ENCODE results near the gene PTBP3.

Gene PTBP3

DNA sequence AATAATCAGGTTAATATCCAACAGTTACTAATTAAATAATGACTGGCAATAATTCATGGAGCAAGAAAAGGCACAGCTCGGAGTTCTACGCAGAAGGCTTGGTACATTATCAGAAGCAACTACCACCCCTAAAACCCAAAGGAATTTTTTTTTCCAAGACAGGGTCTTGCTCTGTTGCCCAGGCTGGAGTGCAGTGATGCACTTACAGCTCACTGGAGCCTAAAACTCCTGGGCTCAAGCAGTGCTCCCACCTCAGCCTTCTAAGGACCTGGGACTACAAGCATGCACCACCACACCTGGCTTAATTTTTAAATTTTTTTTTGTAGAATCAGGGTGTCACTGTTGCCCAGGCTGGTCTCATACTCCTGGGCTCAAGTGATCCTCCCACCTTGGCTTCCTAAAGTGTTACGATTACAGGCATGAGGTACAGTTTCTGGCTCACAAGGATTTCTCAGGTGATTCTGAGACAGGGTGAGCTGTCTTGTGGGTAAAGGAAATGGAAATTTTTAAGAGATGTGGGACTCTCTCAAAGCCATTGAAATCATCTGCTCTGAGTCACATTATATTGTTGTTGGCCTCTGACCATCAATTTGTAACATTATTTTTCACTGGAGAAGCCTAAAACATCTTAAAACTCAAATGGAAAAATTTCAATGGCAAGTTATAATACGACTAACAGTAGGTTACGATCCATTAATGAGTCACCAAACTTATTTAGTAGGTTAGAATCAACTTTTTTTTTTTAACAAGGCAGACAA lies 26.8 kb upstream of the PTBP3 start:
- no peak for DNase-seq (ENCODE audit: extremely low spot score)
- POLR2A ChIA-PET = no interaction called here
- TF ChIP-seq ZNF384 (IDR thresholded peaks at IDR 0.05) (no peak), FOXM1 (IDR thresholded peaks at IDR 0.05; ENCODE audit: borderline replicate concordance) (no peak), CTBP1 (IDR thresholded peaks at IDR 0.05; ENCODE audit: borderline replicate concordance) (no peak), HDGF (IDR thresholded peaks at IDR 0.05; ENCODE audit: borderline replicate concordance) (no peak), ELF4 (IDR thresholded peaks at IDR 0.05) (no peak), ARNT (IDR thresholded peaks at IDR 0.05) (no peak), L3MBTL2 (conservative IDR thresholded peaks at IDR 0.05) (no peak), NFRKB (IDR thresholded peaks at IDR 0.05) (no peak)
- CTCF ChIA-PET = interaction anchor here (2.4 kb wide), 1 partner anchor 247 kb away, joined by 10 read pairs; no protein-coding TSS in a partner anchor

DNA sequence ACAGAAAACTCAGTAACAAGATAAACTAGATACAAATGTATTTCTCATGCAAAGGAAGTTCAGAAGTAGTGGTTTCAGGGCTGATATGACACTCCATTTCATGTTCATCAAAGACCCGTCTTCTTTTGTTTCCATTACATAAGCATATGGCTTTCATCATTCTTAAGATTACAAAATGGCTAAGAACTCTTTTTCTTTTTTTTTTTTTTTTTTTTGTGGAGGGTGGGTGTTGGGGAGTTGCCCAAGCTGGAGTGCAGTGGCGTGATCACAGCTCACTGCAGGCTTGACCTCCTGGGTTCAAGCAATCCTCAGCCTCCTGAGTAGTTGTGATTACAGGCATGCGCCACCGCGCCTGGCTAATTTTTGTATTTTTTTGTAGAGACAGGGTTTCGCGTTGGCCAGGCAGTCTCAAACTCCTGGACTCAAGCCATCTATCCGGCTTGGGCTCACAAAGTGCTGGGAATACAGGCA lies 22.0 kb upstream of the PTBP3 start:
- ChIA-PET CTCF (interaction anchor here (0.6 kb wide), 1 partner anchor 584 kb away, joined by 3 read pairs; no protein-coding TSS in a partner anchor), POLR2A (no interaction called here)
- no peak for DNase-seq (ENCODE audit: extremely low spot score)
- no peak for TF ChIP-seq SP1 (IDR thresholded peaks at IDR 0.05)
- TF ChIP-seq HDGF (IDR thresholded peaks at IDR 0.05; ENCODE audit: borderline replicate concordance) = no peak
- no peak for TF ChIP-seq LEF1 (IDR thresholded peaks at IDR 0.05; ENCODE audit: borderline replicate concordance)
- no peak for TF ChIP-seq CTBP1 (IDR thresholded peaks at IDR 0.05; ENCODE audit: borderline replicate concordance)
- no peak for TF ChIP-seq ELF4 (IDR thresholded peaks at IDR 0.05)
- no peak for TF ChIP-seq FOXK2 (IDR thresholded peaks at IDR 0.05)
- TF ChIP-seq ZNF384 (IDR thresholded peaks at IDR 0.05) = no peak
- TF ChIP-seq FOXM1 (IDR thresholded peaks at IDR 0.05; ENCODE audit: borderline replicate concordance) = no peak
- TF ChIP-seq, protein P1, sequence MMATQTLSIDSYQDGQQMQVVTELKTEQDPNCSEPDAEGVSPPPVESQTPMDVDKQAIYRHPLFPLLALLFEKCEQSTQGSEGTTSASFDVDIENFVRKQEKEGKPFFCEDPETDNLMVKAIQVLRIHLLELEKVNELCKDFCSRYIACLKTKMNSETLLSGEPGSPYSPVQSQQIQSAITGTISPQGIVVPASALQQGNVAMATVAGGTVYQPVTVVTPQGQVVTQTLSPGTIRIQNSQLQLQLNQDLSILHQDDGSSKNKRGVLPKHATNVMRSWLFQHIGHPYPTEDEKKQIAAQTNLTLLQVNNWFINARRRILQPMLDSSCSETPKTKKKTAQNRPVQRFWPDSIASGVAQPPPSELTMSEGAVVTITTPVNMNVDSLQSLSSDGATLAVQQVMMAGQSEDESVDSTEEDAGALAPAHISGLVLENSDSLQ (IDR thresholded peaks at IDR 0.05) = no peak
- no peak for TF ChIP-seq FOXA1 (IDR thresholded peaks at IDR 0.05)
- TF ChIP-seq BHLHE40 (IDR thresholded peaks at IDR 0.05; ENCODE audit: borderline replicate concordance) = no peak
- no peak for TF ChIP-seq TARDBP (IDR thresholded peaks at IDR 0.05)
- no peak for TF ChIP-seq SUZ12 (IDR thresholded peaks at IDR 0.05)

GRCh38 chr9:112354081-112354743 lies 20.8 kb upstream of the PTBP3 start:
- CTCF ChIA-PET = interaction anchor here (1.0 kb wide), 1 partner anchor 383 kb away, joined by 3 read pairs; no protein-coding TSS in a partner anchor
- POLR2A ChIA-PET = no interaction called here
- no peak for DNase-seq (ENCODE audit: extremely low spot score)
- TF ChIP-seq ELF4 (IDR thresholded peaks at IDR 0.05) (no peak), L3MBTL2 (conservative IDR thresholded peaks at IDR 0.05) (no peak), HDGF (IDR thresholded peaks at IDR 0.05; ENCODE audit: borderline replicate concordance) (no peak)

GRCh38 chr9:112352209-112352608 lies 18.8 kb upstream of the PTBP3 start:
- POLR2A ChIA-PET = no interaction called here
- DNase-seq (ENCODE audit: extremely low spot score) = no peak
- CTCF ChIA-PET = no interaction called here
- TF ChIP-seq ARNT (IDR thresholded peaks at IDR 0.05) = no peak
- TF ChIP-seq FOXA1 (IDR thresholded peaks at IDR 0.05) = no peak
- TF ChIP-seq LEF1 (IDR thresholded peaks at IDR 0.05; ENCODE audit: borderline replicate concordance) = no peak
- TF ChIP-seq, protein P1 (IDR thresholded peaks at IDR 0.05) = no peak
- no peak for TF ChIP-seq FOXK2 (IDR thresholded peaks at IDR 0.05)
- TF ChIP-seq NFRKB (IDR thresholded peaks at IDR 0.05) = no peak
- no peak for TF ChIP-seq TARDBP (IDR thresholded peaks at IDR 0.05)
- no peak for TF ChIP-seq L3MBTL2 (conservative IDR thresholded peaks at IDR 0.05)
- TF ChIP-seq SP1 (IDR thresholded peaks at IDR 0.05) = no peak
- no peak for TF ChIP-seq BHLHE40 (IDR thresholded peaks at IDR 0.05; ENCODE audit: borderline replicate concordance)

- CTCF ChIA-PET = no interaction called here
- no peak for TF ChIP-seq FOXM1 (IDR thresholded peaks at IDR 0.05; ENCODE audit: borderline replicate concordance)
- TF ChIP-seq FOXA1 (IDR thresholded peaks at IDR 0.05) = no peak
- TF ChIP-seq HDGF (IDR thresholded peaks at IDR 0.05; ENCODE audit: borderline replicate concordance) = no peak
- TF ChIP-seq ZNF384 (IDR thresholded peaks at IDR 0.05) = no peak
- TF ChIP-seq L3MBTL2 (conservative IDR thresholded peaks at IDR 0.05) = no peak
- TF ChIP-seq SUZ12 (IDR thresholded peaks at IDR 0.05) = no peak
- no peak for TF ChIP-seq TARDBP (IDR thresholded peaks at IDR 0.05)
- no peak for TF ChIP-seq NFRKB (IDR thresholded peaks at IDR 0.05)
- TF ChIP-seq BHLHE40 (IDR thresholded peaks at IDR 0.05; ENCODE audit: borderline replicate concordance) = no peak
- TF ChIP-seq, protein P1 (IDR thresholded peaks at IDR 0.05) = no peak
- no peak for TF ChIP-seq ELF4 (IDR thresholded peaks at IDR 0.05)
These were observed 17.8 kb upstream of the PTBP3 start for GRCh38 chr9:112351184-112351583.

DNA sequence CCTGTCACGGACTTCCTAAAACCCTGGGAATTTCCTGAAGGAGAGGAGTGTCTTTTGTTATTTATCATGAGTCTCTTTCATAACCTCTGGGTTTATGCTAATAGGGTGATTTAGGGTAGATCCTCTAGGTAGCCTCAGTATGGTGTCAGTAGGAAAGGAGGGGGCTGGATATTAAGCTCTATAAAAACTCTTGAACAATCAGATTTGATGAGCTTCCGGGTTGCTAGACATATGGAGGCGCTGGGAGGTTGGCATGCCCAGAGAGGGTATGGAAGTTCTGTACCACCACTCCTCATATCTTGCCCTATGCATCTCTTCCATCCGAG lies 15.6 kb upstream of the PTBP3 start:
- POLR2A ChIA-PET = interaction anchor here (1.5 kb wide), 1 partner anchor 15 kb away, joined by 4 read pairs; the partner anchor contains the start of gene PTBP3

More at GRCh38 chr9:112351184-112351583, 17.8 kb upstream of the PTBP3 start:
- POLR2A ChIA-PET = interaction anchor here (1.0 kb wide), 1 partner anchor 28 kb away, joined by 3 read pairs; the partner anchor contains the start of gene HSDL2
- DNase-seq (ENCODE audit: extremely low spot score) = no peak

More for the DNA sequence above, 15.6 kb upstream of the PTBP3 start:
- DNase-seq (ENCODE audit: extremely low spot score) = no peak
- no peak for TF ChIP-seq SP1 (IDR thresholded peaks at IDR 0.05)
- no peak for TF ChIP-seq NFRKB (IDR thresholded peaks at IDR 0.05)
- no peak for TF ChIP-seq SUZ12 (IDR thresholded peaks at IDR 0.05)
- TF ChIP-seq L3MBTL2 (conservative IDR thresholded peaks at IDR 0.05) = no peak
- no peak for TF ChIP-seq FOXK2 (IDR thresholded peaks at IDR 0.05)
- no peak for TF ChIP-seq CTBP1 (IDR thresholded peaks at IDR 0.05; ENCODE audit: borderline replicate concordance)
- no peak for TF ChIP-seq ELF4 (IDR thresholded peaks at IDR 0.05)
- TF ChIP-seq, protein P1 (IDR thresholded peaks at IDR 0.05) = no peak
- no peak for TF ChIP-seq LEF1 (IDR thresholded peaks at IDR 0.05; ENCODE audit: borderline replicate concordance)
- no peak for TF ChIP-seq FOXA1 (IDR thresholded peaks at IDR 0.05)
- no peak for TF ChIP-seq BHLHE40 (IDR thresholded peaks at IDR 0.05; ENCODE audit: borderline replicate concordance)
- no peak for TF ChIP-seq TARDBP (IDR thresholded peaks at IDR 0.05)
- TF ChIP-seq HDGF (IDR thresholded peaks at IDR 0.05; ENCODE audit: borderline replicate concordance) = no peak
- TF ChIP-seq ARNT (IDR thresholded peaks at IDR 0.05) = no peak
- no peak for TF ChIP-seq FOXM1 (IDR thresholded peaks at IDR 0.05; ENCODE audit: borderline replicate concordance)
- CTCF ChIA-PET = no interaction called here

Measured in HEK293T (cell line).